Measurements from ENCODE around the gene GNL2.

GRCh38 chr1:37519613-37520012 lies 76.1 kb downstream of the GNL2 start:
- TF ChIP-seq, protein P1, sequence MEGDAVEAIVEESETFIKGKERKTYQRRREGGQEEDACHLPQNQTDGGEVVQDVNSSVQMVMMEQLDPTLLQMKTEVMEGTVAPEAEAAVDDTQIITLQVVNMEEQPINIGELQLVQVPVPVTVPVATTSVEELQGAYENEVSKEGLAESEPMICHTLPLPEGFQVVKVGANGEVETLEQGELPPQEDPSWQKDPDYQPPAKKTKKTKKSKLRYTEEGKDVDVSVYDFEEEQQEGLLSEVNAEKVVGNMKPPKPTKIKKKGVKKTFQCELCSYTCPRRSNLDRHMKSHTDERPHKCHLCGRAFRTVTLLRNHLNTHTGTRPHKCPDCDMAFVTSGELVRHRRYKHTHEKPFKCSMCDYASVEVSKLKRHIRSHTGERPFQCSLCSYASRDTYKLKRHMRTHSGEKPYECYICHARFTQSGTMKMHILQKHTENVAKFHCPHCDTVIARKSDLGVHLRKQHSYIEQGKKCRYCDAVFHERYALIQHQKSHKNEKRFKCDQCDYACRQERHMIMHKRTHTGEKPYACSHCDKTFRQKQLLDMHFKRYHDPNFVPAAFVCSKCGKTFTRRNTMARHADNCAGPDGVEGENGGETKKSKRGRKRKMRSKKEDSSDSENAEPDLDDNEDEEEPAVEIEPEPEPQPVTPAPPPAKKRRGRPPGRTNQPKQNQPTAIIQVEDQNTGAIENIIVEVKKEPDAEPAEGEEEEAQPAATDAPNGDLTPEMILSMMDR (IDR thresholded peaks at IDR 0.05; ENCODE audit: low read length) = no peak
- no peak for TF ChIP-seq EZH2 (IDR thresholded peaks at IDR 0.05; ENCODE audit: borderline replicate concordance, low read length)
